NCI-H774 (cell line): ENCODE measurements around the gene PLPPR1.
"Not testable (repeated sequence)": the region's sequence is repeated elsewhere in the genome, so short reads cannot be mapped to it uniquely, and the experiment has no call there.

Source experiments
- DNase-seq: peaks from one replicate; lab custom pipeline; 2025; lab: John Stamatoyannopoulos, UW

Gene PLPPR1

DNA sequence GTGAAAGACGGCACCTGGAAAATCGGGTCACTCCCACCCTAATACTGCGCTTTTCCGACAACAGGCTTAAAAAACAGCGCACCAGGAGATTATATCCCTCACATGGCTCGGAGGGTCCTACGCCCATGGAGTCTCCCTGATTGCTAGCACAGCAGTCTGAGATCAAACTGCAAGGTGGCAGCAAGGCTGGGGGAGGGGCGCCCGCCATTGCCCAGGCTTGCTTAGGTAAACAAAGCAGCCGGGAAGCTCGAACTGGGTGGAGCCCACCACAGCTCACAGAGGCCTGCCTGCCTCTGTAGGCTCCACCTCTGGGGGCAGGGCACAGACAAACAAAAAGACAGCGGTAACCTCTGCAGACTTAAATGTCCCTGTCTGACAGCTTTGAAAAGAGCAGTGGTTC lies 262.5 kb downstream of the PLPPR1 start:
- DNase-seq: not testable (repeated sequence)

GRCh38 chr9:101299901-101300300 lies 271.4 kb downstream of the PLPPR1 start:
- no peak for DNase-seq

DNA sequence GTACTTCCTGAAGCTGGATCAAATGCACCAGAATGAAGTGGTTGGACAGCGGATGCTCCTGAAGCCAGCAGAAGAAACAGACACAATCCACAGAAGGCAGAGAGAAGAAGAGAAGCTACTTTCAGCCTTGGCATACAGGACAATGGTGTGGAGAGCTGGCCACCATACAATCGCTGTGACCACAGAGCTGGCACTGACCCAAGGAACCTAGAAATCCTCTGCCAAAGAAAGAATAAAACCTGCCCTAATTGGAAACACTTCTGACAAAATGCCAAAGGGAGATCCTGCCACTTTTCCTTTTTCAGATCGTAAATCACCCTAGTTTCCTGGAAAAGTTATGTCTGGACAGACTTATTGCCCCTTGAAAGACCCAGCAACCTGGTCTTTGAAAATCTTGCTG lies 278.5 kb downstream of the PLPPR1 start:
- DNase-seq: no peak

DNA sequence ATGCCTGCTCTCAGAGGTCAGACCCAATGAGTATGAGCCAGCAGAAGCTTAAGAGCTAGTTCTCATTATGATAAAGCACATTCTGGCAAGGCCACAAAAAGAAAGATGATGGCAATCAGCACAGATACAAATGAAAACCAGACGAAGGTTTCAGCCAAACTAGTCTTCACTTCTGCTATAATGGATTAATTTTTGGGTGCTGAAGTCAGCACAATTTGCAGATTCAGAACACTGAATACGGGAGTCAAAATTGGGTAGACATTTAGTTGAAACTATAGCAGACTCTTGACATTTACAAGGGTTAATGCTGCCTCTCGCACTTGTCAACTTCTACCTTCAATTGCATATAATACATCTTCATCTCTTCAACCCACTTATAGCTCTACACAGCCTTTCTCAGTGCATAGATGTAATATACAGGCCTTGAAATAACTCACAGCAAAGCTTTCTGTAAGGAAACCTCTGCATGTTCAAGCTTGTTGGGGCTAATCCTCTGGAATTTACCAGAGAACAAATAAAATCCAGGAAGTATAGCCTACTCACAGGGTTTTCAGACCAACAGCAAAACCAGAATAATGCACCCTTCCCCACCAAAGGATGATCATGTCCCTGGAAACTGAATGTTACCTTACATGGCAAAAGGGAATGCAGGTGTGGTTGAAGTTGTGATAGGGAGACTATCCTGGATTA lies 279.1 kb downstream of the PLPPR1 start:
- no peak for DNase-seq

- DNase-seq: no peak
Measured at GRCh38 chr9:101309139-101309538, 280.6 kb downstream of the PLPPR1 start.

- DNase-seq: no peak
Measured at GRCh38 chr9:101311191-101311590, 282.7 kb downstream of the PLPPR1 start.

DNA sequence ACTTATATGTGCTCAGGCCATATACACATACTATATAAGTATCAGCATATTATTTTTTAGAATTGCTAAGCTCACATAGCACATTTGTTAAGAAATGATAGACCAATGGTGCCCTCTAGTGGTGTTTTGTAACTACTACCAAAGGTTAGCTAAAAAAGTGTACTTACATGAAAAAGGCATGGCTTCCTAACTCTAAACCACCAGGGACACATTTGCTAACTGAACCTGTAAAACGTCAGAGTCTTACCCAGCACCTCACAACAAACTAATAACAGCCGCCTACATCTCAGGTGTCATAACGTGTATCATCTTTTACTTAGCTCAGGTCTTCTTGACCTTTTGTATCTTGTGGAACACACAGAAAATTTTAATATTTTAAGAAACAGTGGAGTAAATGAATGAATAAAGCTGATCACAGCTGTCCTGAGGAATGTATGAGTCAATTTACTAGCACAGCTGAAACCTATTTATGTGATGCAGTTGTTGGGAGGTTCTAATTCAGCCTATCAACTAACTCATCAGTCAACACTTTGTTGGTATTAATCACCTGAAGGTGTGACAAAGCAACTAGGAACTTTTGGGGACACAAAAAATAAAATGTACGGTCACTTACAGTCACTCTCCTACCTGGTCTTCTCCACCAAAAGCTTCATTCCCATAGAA lies 283.4 kb downstream of the PLPPR1 start:
- DNase-seq: peak; percentile 60

GRCh38 chr9:101312661-101313060 lies 284.1 kb downstream of the PLPPR1 start:
- no peak for DNase-seq

DNA sequence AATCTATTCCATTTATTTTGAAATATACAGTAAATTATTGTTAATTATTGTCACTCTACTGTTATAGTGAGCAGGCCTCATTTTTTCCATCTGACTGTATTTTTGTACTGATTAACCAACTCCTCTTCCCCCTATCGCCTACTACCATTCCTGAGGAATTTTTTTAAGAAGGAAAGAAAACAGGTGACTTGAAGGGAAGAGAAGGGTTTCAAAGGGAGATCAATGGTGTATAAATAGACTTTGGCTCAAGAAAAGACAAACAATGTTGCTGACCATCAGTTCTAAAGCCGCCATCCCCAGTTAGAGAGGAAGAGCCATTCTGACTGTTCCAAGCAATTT lies 286.6 kb downstream of the PLPPR1 start:
- no peak for DNase-seq

GRCh38 chr9:101317735-101318134 lies 289.2 kb downstream of the PLPPR1 start:
- no peak for DNase-seq

- DNase-seq: no peak
Measured at GRCh38 chr9:101323129-101323528, 294.6 kb downstream of the PLPPR1 start.

GRCh38 chr9:101324245-101324804 lies 295.8 kb downstream of the PLPPR1 start:
- no peak for DNase-seq

DNA sequence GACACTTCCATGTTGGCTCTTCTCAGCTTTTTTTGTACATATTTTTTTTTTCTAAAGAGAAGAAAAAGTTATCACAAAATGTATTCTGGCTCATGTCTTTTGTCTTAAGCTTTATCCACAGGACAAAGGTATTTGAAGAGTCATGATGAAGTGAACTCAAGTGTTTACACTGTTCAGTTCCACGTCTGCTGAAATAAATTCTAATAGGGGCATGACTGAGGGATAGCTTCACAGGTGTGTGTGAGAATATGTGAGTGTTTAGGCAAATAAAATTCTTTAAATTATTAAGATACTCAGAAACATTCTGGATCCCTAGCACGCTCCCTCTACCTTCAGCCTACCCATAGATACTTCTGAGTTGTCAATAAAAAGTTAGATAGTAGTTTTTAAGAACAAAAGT lies 296.5 kb downstream of the PLPPR1 start:
- DNase-seq: peak; percentile 1

- no peak for DNase-seq
Measured at GRCh38 chr9:101326035-101326434, 297.5 kb downstream of the PLPPR1 start.

- peak; percentile 72 for DNase-seq
Measured at GRCh38 chr9:101326501-101326900, 298.0 kb downstream of the PLPPR1 start.

DNA sequence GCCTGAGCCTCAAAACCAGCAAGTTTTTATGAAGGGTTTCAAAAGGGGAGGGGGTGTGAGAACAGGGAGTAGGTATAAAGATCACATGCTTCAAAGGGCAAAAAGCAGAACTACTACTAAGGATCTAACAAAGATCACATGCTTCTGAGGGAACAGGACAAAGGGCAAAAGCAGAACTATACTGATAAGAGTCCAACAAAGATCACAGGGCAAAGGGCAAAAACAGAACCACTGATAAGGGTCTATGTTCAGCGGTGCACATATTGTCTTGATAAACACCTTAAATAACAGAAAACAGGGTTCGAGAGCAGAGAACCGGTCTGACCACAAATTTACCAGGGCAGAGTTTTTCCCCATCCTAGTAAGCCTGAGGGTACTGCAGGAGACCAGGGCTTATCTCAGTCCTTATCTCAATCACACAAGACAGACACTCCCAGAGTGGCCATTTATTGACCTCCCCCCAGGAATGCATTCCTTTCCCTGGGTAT lies 298.9 kb downstream of the PLPPR1 start:
- DNase-seq: not testable (repeated sequence)

- no peak for DNase-seq
Measured at GRCh38 chr9:101332362-101332761, 303.8 kb downstream of the PLPPR1 start.

DNA sequence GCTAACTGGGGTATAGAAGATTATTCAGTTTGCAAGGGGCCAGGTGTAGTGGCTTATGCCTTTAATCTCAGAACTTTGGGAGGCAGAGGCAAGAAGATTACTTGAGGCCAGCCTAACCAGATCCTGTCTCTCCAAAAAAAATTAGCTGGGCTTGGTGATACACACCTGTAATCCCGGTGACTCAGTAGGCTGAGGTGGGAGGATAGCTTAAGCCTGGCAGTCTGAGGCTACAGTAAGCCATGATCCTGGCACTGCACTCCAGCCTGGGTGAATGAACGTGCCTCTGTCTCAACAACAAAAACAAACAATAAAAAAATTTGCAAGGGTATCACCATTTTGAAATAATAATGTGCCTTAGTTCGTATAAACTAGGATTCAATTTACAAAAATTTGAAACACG lies 305.0 kb downstream of the PLPPR1 start:
- DNase-seq: no peak

DNA sequence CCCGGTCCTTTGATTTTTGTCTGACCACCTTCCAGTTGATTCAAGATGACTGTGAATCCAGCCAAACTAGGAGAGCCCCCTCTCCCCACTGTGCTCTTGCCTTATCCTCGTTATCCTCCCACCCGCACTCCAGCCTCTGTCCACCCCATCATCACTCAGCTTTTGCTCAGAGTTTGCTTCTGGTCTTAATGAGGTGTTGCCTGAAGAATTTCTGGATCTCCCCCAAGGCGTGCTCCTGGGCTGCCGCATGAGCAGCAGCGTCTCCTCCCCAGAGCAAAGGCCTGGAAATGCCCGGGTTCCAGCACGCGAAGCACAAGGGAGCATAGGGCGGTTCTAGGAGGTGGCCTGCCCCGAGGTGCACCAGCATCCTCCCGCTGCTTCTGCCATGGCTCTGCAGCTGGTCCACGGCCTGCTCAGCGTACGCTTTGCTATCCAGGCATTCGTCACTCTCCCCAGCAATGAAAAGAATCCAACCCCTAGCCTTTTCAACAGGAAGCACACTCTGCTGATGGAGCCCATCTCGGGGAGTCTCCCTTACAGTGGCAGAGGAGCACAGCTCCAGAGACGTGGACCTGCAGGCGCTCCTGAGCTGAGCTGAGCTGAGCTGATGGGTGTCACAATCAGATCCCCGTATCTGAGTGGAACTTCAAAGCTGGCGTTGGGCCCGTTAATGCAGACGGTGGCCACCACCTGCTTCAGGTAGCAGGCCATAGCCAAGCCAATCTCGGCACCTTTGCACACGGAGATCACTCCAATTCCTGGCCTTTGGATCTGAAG lies 305.6 kb downstream of the PLPPR1 start:
- no peak for DNase-seq

DNA sequence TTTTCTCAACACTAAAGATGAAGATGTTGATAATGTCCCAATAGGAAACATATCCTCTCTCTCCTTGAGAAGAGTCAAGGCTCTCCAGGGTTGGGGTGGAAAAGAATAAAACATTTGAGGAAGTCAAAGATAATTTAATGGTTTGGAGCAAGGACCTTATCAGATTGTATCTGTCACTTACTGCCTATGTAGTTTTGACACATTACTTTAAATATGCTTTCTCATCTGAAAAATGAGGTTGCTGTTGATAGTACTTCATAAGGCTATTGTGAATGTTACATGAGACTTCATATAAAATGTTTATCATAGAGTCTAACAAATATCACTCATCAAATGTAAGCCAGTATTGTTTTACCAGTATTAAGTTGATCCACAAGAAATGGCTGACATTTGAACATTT lies 307.6 kb downstream of the PLPPR1 start:
- DNase-seq: no peak

- DNase-seq: no peak
Measured at GRCh38 chr9:101337237-101337636, 308.7 kb downstream of the PLPPR1 start.

DNA sequence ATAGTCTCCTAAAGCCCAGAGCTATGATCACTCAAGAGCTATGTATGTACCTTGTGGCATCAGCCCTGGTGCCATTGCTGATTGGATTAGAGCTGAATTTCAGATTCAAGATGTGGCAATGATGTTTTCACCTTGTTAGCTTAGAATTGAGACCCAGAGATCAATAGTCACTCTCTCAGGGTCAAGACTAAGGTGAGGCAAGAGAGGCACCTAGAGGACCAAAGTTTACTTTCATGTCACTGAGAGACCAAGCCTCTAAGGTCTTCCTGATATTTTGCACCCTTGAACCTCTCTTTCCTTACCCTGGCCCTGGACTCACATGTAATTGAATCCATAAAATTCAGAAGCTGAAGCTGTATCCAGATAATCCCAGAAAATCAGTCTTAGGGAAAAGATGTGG lies 313.4 kb downstream of the PLPPR1 start:
- no peak for DNase-seq

- DNase-seq: no peak
Measured at GRCh38 chr9:101342595-101342994, 314.1 kb downstream of the PLPPR1 start.
